DMS114 treated with DMSO at 0.1 percent for 48 hours (cell line): ENCODE measurements around the gene CBLN2.
A peak's percentile ranks its signal among the peaks of the same experiment; 100 is the strongest.

Experiments used
- DNase-seq: peaks from one replicate; lab custom pipeline; 2025; ENCODE audit not compliant: unreplicated experiment; lab: John Stamatoyannopoulos, UW

Gene CBLN2

GRCh38 chr18:72544092-72544886, at the start of gene CBLN2:
Gene CBLN2, minus strand, starts transcription at chr18:72544342. Its CDS starts 2,182 bp downstream, at chr18:72542160.
- peak; percentile 18 for DNase-seq

GRCh38 chr18:72588360-72588759, 44.2 kb upstream of the CBLN2 start:
- DNase-seq = no peak

GRCh38 chr18:72584787-72585186, 40.6 kb upstream of the CBLN2 start:
- DNase-seq = no peak

GRCh38 chr18:72581976-72582375, 37.8 kb upstream of the CBLN2 start:
- no peak for DNase-seq

GRCh38 chr18:72572896-72573295, 28.8 kb upstream of the CBLN2 start:
- DNase-seq = no peak

GRCh38 chr18:72566290-72566689, 22.1 kb upstream of the CBLN2 start:
- no peak for DNase-seq

- no peak for DNase-seq
These were observed 11.8 kb upstream of the CBLN2 start for GRCh38 chr18:72555968-72556367.

- no peak for DNase-seq
These were observed 11.0 kb upstream of the CBLN2 start for GRCh38 chr18:72555101-72555500.

- no peak for DNase-seq
These were observed 636 bp downstream of the CBLN2 start for GRCh38 chr18:72543357-72544055.

- no peak for DNase-seq
These were observed 1.2 kb downstream of the CBLN2 start for GRCh38 chr18:72542984-72543356.

- no peak for DNase-seq
These were observed 1.8 kb downstream of the CBLN2 start for GRCh38 chr18:72542342-72542741.

GRCh38 chr18:72541871-72542332, 2.2 kb downstream of the CBLN2 start:
- no peak for DNase-seq

GRCh38 chr18:72539901-72540300, 4.2 kb downstream of the CBLN2 start:
- no peak for DNase-seq

GRCh38 chr18:72530622-72531021, 13.5 kb downstream of the CBLN2 start:
- no peak for DNase-seq

GRCh38 chr18:72504866-72505265, 39.3 kb downstream of the CBLN2 start:
- no peak for DNase-seq

GRCh38 chr18:72502671-72503431, 41.3 kb downstream of the CBLN2 start:
- DNase-seq = no peak

GRCh38 chr18:72492497-72492896, 51.6 kb downstream of the CBLN2 start:
- no peak for DNase-seq
